ENCODE results near the gene IDUA.

IDUA gene

GRCh38 chr4:948101-948935, 38.5 kb upstream of the IDUA start:
- no peak for TF ChIP-seq CTCF (conservative IDR thresholded peaks at IDR 0.05; ENCODE audit: low read depth, low read length)
- no peak overlapping the region for H3K4me3 ChIP-seq (ENCODE audit: low read depth, low read length)

GRCh38 chr4:948936-949300, 37.9 kb upstream of the IDUA start:
- no peak for DNase-seq (ENCODE audit: low read depth)
- no peak for TF ChIP-seq CTCF (conservative IDR thresholded peaks at IDR 0.05; ENCODE audit: low read depth, low read length)
- no peak overlapping the region for H3K4me3 ChIP-seq (ENCODE audit: low read depth, low read length)

More at GRCh38 chr4:948101-948935, 38.5 kb upstream of the IDUA start:
- DNase-seq (ENCODE audit: low read depth): peak; percentile 18

GRCh38 chr4:949656-950055, 37.2 kb upstream of the IDUA start:
- no peak overlapping the region for H3K4me3 ChIP-seq (ENCODE audit: low read depth, low read length)
- DNase-seq (ENCODE audit: low read depth): no peak
- TF ChIP-seq CTCF (conservative IDR thresholded peaks at IDR 0.05; ENCODE audit: low read depth, low read length): no peak

GRCh38 chr4:950136-951020, 36.5 kb upstream of the IDUA start:
- TF ChIP-seq CTCF (conservative IDR thresholded peaks at IDR 0.05; ENCODE audit: low read depth, low read length): no peak
- no peak for DNase-seq (ENCODE audit: low read depth)
- no peak overlapping the region for H3K4me3 ChIP-seq (ENCODE audit: low read depth, low read length)

GRCh38 chr4:951186-951585, 35.7 kb upstream of the IDUA start:
- no peak overlapping the region for H3K4me3 ChIP-seq (ENCODE audit: low read depth, low read length)
- no peak for DNase-seq (ENCODE audit: low read depth)

More at GRCh38 chr4:951186-951585, 35.7 kb upstream of the IDUA start:
- no peak for TF ChIP-seq CTCF (conservative IDR thresholded peaks at IDR 0.05; ENCODE audit: low read depth, low read length)

Measured in choroid plexus epithelial cell (primary cell).